HG03460 (cell line): Measurements from ENCODE around the gene TBC1D10A.
A peak's percentile ranks its signal among the peaks of the same experiment; 100 is the strongest.

Experiments used
- ATAC-seq: cut with Tn5 transposase; IDR thresholded peaks from one replicate; pipeline ENCODE4 v1.9.1; 2021; ENCODE audit not compliant: unreplicated experiment

The TBC1D10A gene

DNA sequence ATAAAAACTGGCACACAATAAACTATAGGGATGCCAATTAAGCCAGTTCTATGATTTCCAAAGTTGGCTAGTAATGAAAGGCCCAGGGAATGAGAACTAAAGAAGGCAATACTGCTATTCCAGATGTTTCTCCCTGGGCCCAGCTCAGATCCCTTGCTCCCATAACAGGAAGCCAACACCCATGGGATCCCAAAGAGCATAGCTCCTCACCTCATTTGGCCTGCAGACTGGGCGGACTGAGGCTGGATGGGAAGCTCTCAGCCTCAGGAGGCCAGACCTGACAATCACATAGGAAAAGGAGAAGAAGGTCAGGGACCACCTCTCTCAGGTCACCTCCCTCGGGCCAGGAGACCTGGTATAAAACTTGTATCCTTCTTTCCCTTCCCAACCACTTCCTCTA lies 5.3 kb downstream of the TBC1D10A start:
- ATAC-seq: no peak

DNA sequence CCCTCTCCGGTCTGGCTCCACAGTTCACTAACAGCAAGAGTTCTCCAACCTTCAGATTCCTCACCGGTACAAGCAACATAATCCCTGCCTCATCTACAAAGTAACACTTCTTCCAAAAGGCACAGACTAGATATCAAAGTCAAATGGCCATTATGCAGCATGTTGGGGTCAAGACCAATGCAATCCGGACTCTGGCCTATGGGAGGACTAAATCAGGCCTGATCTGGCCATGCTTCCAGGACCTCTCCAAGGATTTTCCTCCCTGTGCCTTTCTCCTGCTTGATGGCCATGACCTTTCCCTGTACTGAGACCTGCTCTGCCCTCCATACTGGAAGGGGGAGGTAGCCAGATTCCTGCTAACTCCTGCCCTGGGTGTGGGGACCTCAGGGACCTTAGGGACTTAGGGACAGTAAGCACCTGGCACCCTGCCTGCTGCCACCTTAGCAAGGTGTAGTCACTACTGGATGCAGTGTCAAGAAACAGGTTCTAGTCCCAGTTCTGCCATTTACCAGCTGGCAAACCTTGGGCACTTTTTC lies 6.7 kb downstream of the TBC1D10A start:
- ATAC-seq: no peak

GRCh38 chr22:30318799-30319419 lies 7.8 kb downstream of the TBC1D10A start:
- no peak for ATAC-seq

DNA sequence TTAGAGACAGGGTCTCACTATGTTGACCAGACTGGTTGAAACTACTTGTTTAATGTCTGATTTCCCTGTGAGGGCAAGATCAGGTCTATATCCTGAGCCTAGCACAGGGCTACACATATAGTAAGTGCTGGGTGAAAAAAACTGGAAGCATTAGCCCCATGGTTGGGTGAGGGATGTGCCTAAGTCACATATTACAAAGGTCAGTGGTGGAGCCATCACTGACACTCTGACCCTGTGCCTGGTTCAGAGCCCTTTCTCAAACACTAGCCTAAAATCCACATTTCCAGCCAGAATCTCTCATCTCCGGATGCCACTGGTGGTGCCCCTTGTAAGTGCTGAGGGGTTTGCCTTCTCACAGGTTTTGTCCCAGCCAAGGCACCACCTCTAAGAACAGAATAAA lies 9.0 kb downstream of the TBC1D10A start:
- no peak for ATAC-seq

- no peak for ATAC-seq
Observed at GRCh38 chr22:30315962-30316576, 10.7 kb downstream of the TBC1D10A start.

GRCh38 chr22:30314915-30315314 lies 11.8 kb downstream of the TBC1D10A start:
- no peak for ATAC-seq

GRCh38 chr22:30313527-30314363 lies 13.0 kb downstream of the TBC1D10A start:
- no peak for ATAC-seq

- no peak for ATAC-seq
Observed at GRCh38 chr22:30312053-30312452, 14.7 kb downstream of the TBC1D10A start.

GRCh38 chr22:30310881-30311771 lies 15.6 kb downstream of the TBC1D10A start:
- no peak for ATAC-seq

- no peak for ATAC-seq
Observed at GRCh38 chr22:30309951-30310741, 16.6 kb downstream of the TBC1D10A start.

DNA sequence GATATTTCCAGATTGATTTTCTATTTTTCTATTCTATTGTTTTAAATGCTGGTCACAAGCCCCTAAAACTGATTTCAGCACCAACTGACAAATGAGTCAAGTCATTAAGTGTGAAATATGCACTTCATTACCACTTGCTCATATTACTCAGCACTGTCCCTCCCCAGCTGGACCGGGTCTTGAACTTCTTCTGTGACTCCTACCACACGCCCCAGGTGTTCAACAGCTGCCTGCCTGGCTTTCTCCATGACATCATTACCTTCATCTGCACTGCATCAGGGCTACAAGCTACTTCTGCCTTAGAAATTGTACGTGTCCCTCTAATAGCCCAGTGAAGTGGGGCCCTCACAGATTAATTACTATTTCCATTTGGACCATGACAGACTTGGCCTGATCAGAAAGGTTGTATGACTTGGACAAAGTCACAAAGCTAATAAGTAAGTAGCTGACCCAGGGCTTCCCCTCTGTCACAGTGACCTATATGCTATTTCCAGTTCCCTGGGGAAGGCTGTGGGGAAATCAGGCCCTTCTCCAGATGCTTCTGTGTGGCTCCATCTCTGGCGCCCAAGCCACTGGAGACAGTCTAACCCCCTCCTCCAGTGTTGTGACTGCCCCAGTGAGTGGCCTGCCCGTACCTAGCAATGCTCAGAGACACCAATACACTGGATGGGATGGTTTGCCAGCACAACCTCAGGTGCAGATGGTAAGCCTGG lies 18.1 kb downstream of the TBC1D10A start:
- ATAC-seq: peak; percentile 34

DNA sequence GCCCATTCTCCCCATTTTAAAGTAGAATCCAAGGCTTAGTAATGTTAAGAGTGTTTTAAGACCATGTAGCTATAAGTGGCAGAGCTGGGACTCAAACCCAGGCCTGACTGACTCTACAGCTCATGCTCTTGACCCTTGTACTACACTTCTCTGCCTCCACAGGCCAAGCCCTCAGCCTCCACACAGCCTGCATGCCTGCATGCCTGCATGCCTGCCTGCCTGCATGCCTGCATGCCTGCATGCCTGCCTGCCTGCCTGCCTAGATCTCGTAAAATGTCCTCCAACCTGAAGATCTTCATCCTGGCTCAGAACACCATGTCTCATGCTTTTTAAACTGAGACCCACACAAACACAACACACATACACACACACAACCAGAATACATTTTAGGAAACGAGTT lies 18.6 kb downstream of the TBC1D10A start:
- no peak for ATAC-seq

GRCh38 chr22:30307041-30307574 lies 19.6 kb downstream of the TBC1D10A start:
- ATAC-seq: no peak

- ATAC-seq: no peak
Observed at GRCh38 chr22:30306627-30307011, 20.1 kb downstream of the TBC1D10A start.

GRCh38 chr22:30305906-30306626 lies 20.7 kb downstream of the TBC1D10A start:
- ATAC-seq: no peak

GRCh38 chr22:30305519-30305905 lies 21.2 kb downstream of the TBC1D10A start:
- ATAC-seq: no peak

GRCh38 chr22:30304495-30305244 lies 22.1 kb downstream of the TBC1D10A start:
- no peak for ATAC-seq

GRCh38 chr22:30302810-30303138 lies 24.0 kb downstream of the TBC1D10A start:
- no peak for ATAC-seq
